GM08714 (cell line): ENCODE data around the gene LCN1.
"Not testable (repeated sequence)": the region's sequence is repeated elsewhere in the genome, so short reads cannot be mapped to it uniquely, and the experiment has no call there.

ENCODE experiments used
- H3K4me3 ChIP-seq: fragments of 200-500 bp; sonication (Bioruptor generic); 2 replicates; pipeline ENCODE4 v1.5.1; 2014; ENCODE audit warnings: mild to moderate bottlenecking, low read length, inconsistent platforms
- ZNF274 ChIP-seq: IDR thresholded peaks from 2 replicates; pipeline ENCODE4 v1.6.1; 2012; ENCODE audit warnings: mild to moderate bottlenecking, low read depth, low read length

LCN1 gene

GRCh38 chr9:135531096-135531495, 9.9 kb downstream of the LCN1 start:
- TF ChIP-seq ZNF274: no peak

GRCh38 chr9:135533113-135533512, 11.9 kb downstream of the LCN1 start:
- TF ChIP-seq ZNF274: no peak
- no peak overlapping the region for H3K4me3 ChIP-seq

More at GRCh38 chr9:135531096-135531495, 9.9 kb downstream of the LCN1 start:
- no peak overlapping the region for H3K4me3 ChIP-seq

GRCh38 chr9:135533674-135534073, 12.4 kb downstream of the LCN1 start:
- TF ChIP-seq ZNF274: no peak
- no peak overlapping the region for H3K4me3 ChIP-seq

DNA sequence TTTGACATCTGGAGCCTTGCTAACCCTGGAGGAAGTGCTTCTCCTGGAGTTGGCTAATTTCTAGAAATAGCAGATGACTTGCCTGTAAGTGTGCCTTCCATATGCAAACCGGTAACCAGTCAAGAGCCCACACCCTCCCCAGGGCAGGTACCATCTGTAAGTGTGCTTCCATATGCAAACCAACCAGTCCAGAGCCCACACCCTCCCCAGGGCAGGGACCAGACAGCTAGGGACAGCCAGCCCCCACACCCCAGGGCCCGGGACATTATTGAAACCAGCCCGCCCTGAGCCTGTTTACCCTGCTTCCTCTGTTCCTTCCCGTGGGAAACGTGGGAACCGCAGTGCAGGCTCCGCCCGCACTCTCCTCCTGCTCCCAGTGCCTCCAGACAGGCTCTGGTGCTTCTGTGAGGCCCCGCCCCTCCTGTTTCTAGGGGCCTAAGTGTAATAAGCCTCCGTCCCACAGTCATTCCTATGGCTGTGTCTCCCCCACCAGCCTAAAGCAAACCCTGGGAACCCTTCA, 13.0 kb downstream of the LCN1 start:
- H3K4me3 ChIP-seq: not testable (repeated sequence)

DNA sequence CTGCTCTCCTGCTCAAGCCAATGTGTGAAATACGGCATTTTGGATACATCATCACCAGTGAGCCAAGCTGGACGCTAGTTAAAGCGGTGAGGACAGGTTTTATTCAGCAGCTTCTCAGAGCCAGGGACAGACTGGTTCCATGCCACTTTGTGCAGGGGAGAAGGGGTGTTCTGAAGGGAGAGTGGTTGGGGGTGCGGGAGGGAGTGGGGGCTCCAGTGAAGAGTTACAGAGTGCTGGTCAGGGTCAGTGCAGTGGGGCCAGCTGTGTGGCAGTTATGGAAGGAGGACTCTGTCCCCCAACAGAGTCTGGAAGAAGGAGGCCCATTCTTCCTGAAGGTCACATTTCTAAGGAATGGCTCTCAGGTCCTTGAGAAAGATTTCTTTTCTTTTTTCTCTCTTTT, 13.6 kb downstream of the LCN1 start:
- H3K4me3 ChIP-seq: not testable (repeated sequence)

- not testable (repeated sequence) for H3K4me3 ChIP-seq
Measured at GRCh38 chr9:135535631-135536030, 14.4 kb downstream of the LCN1 start.

- no peak overlapping the region for H3K4me3 ChIP-seq
- TF ChIP-seq ZNF274: no peak
Measured at GRCh38 chr9:135536216-135536615, 15.0 kb downstream of the LCN1 start.

DNA sequence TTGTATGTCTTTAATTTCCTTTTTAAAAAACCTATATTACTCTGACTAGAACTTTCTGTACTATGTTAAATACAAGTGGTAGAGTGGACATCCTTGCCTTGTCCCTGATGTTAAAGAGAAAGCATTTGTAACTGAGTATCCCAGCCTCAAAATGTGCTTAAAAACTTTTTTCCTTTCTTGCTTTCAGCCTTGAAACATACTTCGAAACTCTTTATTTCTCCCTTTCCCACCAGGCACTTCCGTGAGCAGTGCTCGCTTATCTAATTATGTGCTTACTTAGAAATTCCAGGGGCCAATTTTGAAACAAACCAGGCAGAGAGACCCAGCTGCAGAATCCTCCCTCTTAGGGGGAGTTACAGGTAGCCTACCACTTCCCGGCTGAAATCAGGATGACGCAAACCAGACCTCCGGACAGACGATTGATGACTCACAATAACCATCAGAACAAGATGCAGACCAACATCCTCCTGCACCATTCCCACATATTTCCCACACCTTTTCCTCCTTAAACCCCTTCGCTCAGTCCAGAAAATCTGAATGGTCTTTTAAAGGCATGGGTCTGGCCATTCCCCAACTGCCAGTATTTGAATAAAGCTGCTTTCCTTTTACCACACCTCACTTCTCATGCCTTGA, 22.1 kb downstream of the LCN1 start:
- not testable (repeated sequence) for H3K4me3 ChIP-seq

DNA sequence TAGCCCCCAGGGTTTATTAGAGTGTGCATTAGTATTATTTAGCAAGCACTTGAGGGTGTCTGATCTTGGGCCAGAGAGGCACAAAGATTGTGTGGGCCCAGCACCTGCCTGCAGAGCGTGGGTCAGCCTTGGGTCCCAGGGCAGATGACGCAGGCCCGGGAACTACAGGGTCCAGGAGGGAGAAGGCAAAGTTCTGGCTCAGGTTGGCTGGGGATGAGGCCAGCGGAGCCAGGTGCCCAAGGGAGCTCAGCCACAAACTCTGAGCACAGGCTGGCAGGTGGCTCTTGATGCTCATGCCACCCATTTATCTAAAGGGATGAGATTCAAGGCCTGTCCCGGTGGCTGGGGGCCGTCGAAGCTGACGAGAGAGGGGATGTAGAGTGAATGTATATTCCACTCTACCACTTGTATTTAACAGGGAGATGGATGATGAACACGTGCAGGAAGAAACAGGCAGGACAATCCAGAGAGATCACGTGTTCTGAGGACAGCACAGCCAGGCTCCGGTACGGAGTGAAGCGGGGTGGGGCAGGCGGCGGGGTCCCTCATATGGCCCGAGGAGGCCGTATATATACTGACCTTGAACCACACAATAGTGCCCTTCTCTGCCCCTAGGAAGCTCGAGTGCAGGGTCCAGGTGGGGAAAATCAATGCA, 23.9 kb downstream of the LCN1 start:
- no peak for TF ChIP-seq ZNF274

DNA sequence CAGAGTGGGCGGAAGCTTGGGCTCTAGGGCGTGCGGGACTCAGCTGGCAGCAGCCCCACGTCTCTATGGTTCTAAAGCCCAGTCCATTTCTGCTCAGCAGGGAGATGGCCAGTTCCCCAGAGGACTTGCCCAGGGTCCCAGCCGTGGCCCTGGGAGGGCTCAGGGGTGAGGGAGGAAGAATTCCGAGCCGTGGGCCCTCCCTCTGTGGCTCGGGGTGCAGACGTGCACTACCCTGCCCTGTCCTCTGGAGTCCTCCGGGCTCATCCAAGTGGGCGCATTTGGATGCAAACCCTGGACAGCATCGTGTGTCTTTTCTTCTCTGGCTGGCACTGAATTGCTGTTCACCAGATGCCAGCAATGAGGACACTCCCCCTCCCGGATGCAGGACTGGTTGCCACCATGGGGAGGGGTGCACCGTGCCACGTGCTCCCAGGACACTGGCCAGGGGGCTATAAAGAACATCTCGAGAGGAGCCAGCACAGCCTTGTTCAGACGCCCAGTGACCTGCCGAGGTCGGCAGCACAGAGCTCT, 24.5 kb downstream of the LCN1 start, which contains the start of gene OBP2A:
Gene OBP2A, plus strand, starts transcription at position 481 of the 531 bp plus-strand sequence. CDS start 55 bp downstream, outside the sequence.
- not testable (repeated sequence) for H3K4me3 ChIP-seq

More for the DNA sequence above, 23.9 kb downstream of the LCN1 start:
- H3K4me3 ChIP-seq: no peak overlapping the region

DNA sequence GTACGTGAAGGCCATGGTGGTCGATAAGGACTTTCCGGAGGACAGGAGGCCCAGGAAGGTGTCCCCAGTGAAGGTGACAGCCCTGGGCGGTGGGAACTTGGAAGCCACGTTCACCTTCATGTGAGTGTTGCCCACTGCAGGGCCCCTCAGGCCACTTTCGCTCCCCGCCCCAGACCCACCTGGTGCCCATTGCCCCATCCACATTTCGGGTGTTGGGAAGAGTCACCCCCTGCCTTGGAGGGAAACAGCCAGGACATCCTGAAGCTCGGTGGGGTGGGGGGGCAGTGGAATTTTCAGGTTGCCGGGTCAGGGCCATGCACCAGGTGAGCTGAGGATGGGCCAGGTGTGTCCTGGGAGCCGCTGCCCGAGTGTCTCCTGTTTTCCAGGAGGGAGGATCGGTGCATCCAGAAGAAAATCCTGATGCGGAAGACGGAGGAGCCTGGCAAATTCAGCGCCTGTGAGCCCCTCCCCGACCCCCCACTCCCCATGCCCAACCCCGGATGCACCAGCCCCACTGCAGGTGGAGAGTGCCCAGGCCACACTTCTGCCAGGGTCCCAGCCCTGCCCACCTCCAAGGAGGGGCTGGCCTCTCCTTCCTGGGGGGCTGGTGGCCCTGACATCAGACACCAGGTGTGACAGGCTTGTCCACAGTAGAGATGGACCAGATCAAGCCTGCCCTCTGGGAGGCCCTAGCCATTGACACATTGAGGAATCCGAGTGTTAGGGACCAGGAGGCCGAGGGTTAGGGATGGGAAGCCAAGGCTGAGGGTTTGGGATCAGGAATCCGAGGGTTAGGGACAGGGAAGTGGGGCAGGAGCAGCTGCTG, 25.8 kb downstream of the LCN1 start:
- not testable (repeated sequence) for H3K4me3 ChIP-seq

DNA sequence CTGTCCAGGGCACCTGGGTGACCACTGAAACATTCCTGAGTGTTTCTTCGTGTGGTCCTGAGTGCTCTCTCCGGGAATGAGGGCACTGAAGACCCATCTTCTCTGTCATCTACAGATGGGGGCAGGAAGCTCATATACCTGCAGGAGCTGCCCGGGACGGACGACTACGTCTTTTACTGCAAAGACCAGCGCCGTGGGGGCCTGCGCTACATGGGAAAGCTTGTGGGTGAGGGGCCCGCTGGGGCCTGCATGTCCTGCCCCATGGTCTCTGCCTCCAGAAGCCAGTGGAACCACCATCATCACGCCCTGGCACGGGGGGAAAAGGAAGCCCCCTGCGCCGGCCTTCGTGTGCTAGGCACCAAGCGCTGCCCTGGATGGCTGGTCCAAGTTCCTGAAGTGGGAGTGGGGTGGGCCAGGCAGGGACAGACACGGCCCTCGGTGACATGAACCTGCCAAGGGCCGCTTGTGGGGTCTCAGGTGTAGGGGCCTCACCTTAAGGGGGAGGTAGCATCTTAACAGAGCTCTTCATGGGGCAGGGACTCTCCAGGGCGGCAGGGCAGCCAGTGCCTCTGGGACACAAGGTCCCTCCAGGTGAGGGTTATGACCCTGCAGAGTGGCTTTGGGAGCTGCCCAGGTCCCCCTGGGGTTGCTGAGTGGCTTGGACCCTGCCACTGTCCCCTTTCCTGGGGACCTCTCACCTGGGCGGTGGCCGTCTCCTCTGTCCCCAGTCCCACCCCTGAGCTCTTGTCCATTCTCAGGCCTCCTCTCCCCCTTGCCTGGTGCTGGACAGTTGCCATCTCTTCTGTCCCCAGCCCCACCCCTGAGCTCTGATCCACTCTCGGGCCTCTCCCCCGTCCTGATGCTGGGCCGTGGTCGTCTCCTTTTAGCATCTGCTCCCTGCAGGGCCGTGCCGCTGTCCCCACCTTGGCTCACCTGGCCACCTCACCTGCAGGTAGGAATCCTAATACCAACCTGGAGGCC, 26.8 kb downstream of the LCN1 start:
- no peak overlapping the region for H3K4me3 ChIP-seq
- no peak for TF ChIP-seq ZNF274

DNA sequence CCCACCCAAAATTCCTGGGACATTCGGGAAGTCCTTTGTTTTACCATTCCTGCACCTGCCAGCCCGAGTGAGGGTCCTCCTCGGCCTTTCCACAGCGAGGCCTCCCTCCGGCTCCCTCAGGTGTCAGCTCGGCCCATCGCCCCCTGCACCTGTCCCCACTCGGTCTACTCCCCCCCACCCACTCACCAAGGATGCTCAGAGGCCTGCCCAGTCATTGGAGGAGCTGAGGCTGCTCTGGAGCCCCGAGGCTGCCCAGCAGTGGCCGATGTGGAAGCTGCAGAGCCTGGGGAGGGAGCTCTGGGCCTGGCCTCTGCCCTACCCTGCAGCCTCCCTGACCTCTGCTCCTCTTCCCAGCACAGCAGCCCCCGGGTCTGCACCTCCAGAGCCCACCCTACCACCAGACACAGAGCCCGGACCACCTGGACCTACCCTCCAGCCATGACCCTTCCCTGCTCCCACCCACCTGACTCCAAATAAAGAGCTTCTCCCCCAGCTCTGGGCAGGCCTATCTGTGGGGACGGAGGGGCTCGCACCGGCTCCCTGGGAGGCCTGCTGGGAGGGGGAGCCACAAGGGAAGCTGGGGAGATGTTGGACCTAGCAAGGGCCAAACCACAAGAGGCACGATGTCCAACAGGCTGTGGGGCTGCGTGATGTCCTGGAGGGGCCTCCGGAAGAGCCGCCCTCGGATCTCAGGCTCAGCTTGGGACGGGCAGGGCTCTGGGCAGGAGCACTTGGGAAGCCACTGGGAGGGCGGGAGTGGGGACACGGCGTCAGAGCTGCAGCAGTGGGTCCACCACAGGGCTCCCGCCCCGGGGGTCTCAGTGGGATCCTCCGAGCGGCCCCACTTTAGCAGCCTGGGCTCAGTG, 28.5 kb downstream of the LCN1 start:
- H3K4me3 ChIP-seq: not testable (repeated sequence)
